Mucosa of descending colon (tissue), 3 donors: ENCODE results near the gene SOX6. TPM values are rescaled to one million over a fixed set of nuclear protein-coding genes. Genes with fewer than 3 reads are reported as not detected.

Source experiments
- ATAC-seq: fragments of 200-7000 bp; cut with Tn5 transposase; one replicate; pipeline ENCODE4 v1.9.1; 2020; ENCODE audit warnings: mild to moderate bottlenecking, moderate library complexity
- DNase-seq, 3 donors: peaks; one replicate each; pipeline ENCODE4 v3.0.0-alpha.2; 2020
- H3K36me3 ChIP-seq: fragments of 200-600 bp; one replicate; pipeline ENCODE4 v1.8.0; 2021; ENCODE audit warnings: low read depth, mild to moderate bottlenecking
- H3K4me1 ChIP-seq: fragments of 200-600 bp; one replicate; pipeline ENCODE4 v1.8.0; 2021; ENCODE audit warnings: low read depth, mild to moderate bottlenecking
- H3K4me3 ChIP-seq: fragments of 200-600 bp; one replicate; pipeline ENCODE4 v1.8.0; 2021; ENCODE audit warnings: mild to moderate bottlenecking
- H3K9me3 ChIP-seq: fragments of 200-600 bp; one replicate; pipeline ENCODE4 v1.8.0; 2021; ENCODE audit warnings: mild to moderate bottlenecking
- CTCF ChIP-seq: fragments of 200-600 bp; IDR thresholded peaks from one replicate; pipeline ENCODE4 v1.8.0; 2022; ENCODE audit warnings: antibody characterized with exemption, mild to moderate bottlenecking
- intact Hi-C, 2 donors: fragments of 100-400 bp; cut with DNase I in 1 of 2; cut with micrococcal nuclease in 1 of 2; formaldehyde crosslinking; loops; one replicate each; pipeline versions ENCODE4 v1.11.0 to v1.11.1; 2022; cut with DNase I, micrococcal nuclease
- total RNA-seq, 3 donors: library from RNA; stranded (reverse); fragmentation: NEBNext Ultra II Directional in 2 of 3; extraction: Animal tissue kit (Norgen Biotek cat#: 25700) in 2 of 3; gene quantifications; one replicate each; pipeline versions ENCODE4 v1.2.1 to v1.2.4, GENCODE V29; 2021 to 2023
- donor health status: DM: no; HTN: no; CAD: no; lungs with moderate emphysema.
- donor health status: DM: no; HTN: no; CAD: no.
- donor health status: DM: no; HTN: yes; CAD: no.

Gene SOX6
- total RNA-seq, 3 donors from 2014 or later: 5.8 to 6.5 (median 6.0) TPM

DNA sequence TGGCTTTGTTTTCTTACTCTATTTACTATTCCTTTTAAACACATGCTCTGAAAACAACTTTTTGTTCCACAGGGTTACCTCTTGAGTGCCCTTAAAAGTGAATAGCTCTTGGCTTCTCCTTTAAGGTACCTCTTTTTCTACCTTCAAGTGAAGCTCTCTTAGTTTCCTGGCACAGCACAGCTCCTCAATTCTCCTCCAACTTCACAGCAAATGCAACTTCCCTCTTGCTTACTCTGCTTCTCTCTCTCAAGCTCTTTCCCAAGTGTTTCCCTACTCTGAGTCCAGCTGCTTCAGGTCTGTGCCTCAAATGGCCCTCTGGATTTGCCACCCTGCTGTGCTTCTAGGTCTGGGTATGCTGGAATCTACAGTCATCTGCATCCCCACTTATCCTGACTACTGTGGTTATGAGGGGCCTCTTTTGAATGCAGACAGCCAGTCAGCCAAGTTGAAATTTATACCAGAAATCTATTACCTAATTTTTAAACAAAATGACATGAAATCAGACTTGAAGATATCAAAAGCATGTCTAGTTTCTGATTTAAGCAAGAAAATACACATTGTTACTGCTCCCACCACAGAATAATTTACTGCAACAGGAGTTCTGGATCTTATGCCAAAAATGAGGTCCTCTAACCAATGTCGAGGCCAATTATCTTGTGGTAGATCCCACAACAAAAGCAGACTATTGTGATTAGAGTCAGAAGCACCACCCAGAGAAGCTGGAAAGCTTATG is 371.1 kb downstream of the SOX6 start:
- no peak for TF ChIP-seq CTCF
- DNase-seq (no peak), ATAC-seq (no peak)
- H3K4me1 ChIP-seq: no peaks in the 10 kb centered on the region
- H3K9me3 ChIP-seq: no peaks in the 10 kb centered on the region
- intact Hi-C loops: no loop called here
- H3K36me3 ChIP-seq: no peaks in the 10 kb centered on the region
- no peak overlapping the region for H3K4me3 ChIP-seq

- DNase-seq: no peak
- intact Hi-C loops: no loop called here
Observed at GRCh38 chr11:15981292-15981691, 375.1 kb downstream of the SOX6 start.

DNA sequence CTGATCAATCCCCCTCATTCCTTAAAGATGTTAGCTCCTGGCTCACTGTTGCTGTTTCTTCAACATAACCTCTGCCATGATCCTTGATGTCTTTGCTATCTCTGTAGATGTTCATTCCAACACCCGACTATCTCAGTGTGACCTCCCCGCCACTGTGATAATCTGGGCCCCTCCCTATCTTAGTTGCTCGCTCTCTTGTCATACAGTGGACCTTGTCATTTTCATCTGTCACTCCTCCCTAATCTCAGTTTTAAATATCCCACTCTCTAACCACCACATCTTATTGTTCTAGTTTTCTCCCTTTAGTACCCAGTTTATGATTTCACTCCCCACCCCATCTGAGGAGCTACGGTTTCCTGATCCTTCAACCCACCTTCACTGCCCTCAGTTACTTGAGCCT is 379.2 kb downstream of the SOX6 start:
- H3K9me3 ChIP-seq: no peaks in the 10 kb centered on the region

More at GRCh38 chr11:15981292-15981691, 375.1 kb downstream of the SOX6 start:
- Histone ChIP-seq H3K4me1 (no peaks in the 10 kb centered on the region), H3K4me3 (no peak overlapping the region), H3K36me3 (no peaks in the 10 kb centered on the region), H3K9me3 (no peaks in the 10 kb centered on the region)
- ATAC-seq: no peak
- no peak for TF ChIP-seq CTCF

DNA sequence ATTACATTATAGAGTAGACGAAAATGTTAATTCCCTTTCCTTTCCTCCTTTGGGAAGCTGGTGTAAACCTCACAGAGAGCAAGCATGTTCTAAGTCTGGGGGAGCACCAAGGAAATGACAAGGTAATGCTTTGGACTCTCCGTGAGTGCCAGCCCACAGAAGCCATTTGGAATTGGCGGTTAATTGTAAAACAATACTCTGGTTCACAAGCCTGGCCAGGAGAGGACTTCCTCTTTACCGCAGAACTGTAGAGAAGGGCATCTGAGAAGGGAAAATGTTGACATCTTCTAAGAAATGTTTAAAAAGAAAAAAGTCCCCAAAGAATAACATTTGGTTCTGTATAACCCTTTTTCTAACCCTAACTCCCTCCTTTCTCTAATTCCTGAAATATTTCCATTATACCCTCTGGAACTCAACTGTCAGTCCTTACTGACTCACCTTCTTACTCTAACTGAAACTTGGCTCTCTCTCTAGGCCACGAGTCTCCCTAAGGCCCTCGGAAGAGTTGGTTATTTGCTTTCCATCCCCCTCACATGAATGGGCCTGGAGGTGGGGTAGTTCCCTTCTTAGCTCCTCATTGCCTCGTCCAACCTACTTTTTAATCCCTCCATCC is 379.8 kb downstream of the SOX6 start:
- Histone ChIP-seq H3K4me3 (no peak overlapping the region), H3K4me1 (no peaks in the 10 kb centered on the region), H3K36me3 (no peaks in the 10 kb centered on the region), H3K9me3 (no peaks in the 10 kb centered on the region)
- intact Hi-C loops: no loop called here
- no peak for ATAC-seq
- TF ChIP-seq CTCF: no peak
- DNase-seq: no peak

More for the DNA sequence above, 379.2 kb downstream of the SOX6 start:
- Histone ChIP-seq H3K4me3 (no peak overlapping the region), H3K36me3 (no peaks in the 10 kb centered on the region), H3K4me1 (no peaks in the 10 kb centered on the region)
- ATAC-seq (no peak), DNase-seq (no peak)
- intact Hi-C loops: no loop called here
- no peak for TF ChIP-seq CTCF

- no peaks in the 10 kb centered on the region for H3K9me3 ChIP-seq
- DNase-seq (no peak), ATAC-seq (no peak)
- H3K4me3 ChIP-seq: no peak overlapping the region
- H3K4me1 ChIP-seq: no peaks in the 10 kb centered on the region
- H3K36me3 ChIP-seq: no peaks in the 10 kb centered on the region
- intact Hi-C loops: no loop called here
- TF ChIP-seq CTCF: no peak
Observed at GRCh38 chr11:15975742-15976141, 380.6 kb downstream of the SOX6 start.
